Activated naive CD4-positive, alpha-beta T cell treated with anti-CD3 and anti-CD28 coated beads, Interleukin-2, amount 50 U/mL, for 24 hours (primary cell): ENCODE measurements around the gene DOLK.

ENCODE experiments used
- H3K27ac Mint-ChIP-seq: one replicate; pipeline ENCODE4 v1.8.0; 2021; ENCODE audit warnings: mild to moderate bottlenecking, mixed read lengths
- H3K27me3 Mint-ChIP-seq: one replicate; pipeline ENCODE4 v1.8.0; 2021; ENCODE audit warnings: mixed read lengths
- H3K36me3 Mint-ChIP-seq: one replicate; pipeline ENCODE4 v1.8.0; 2021; ENCODE audit warnings: mixed read lengths
- H3K4me1 Mint-ChIP-seq: one replicate; pipeline ENCODE4 v1.8.0; 2021; ENCODE audit warnings: mixed read lengths
- H3K4me3 Mint-ChIP-seq: one replicate; pipeline ENCODE4 v1.8.0; 2021; ENCODE audit warnings: mild to moderate bottlenecking, mixed read lengths
- H3K9me3 Mint-ChIP-seq: one replicate; pipeline ENCODE4 v1.8.0; 2021; ENCODE audit warnings: mixed read lengths

Gene DOLK

DNA sequence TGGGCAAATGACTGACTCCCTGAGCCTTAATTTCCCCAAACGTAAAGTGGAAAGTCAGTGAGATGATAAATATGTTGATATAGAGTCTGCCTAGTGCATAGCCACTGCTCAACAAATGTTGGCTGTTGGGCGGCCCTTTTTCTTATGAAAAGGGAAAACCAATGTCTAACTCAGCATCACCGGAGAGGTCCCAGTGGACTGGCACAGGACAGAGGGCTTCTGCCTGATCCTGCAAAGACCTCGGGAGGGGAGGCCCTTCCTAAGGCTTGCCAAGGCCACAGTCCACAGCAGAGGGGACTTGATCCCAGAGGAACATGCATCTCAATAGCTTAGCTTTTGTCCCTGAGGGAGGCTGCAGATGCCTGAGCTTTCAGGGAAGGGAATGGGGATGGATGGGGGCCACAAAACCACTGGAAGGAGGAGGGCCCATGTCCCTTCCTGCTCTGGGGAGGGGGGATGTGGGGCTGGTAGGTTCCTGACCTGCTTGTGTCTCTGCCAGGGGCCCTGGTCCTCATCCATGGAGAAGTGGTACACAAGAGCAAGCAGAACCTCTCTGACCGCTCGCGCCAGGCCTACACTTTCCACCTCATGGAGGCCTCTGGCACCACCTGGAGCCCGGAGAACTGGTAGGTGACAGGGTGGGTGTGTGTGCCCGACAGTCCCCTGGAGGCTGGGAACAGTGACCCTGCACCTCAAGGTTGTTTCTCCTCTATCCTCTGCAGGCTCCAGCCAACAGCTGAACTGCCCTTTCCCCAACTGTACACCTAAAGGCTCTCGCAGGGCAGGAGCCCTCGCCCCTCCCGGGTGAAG lies 6.3 kb downstream of the DOLK start:
- Mint-ChIP-seq H3K9me3 (no peaks in the 10 kb centered on the region), H3K4me1 (peaks cover 8% of the 10 kb centered on the region), H3K36me3 (peaks cover 5% of the 10 kb centered on the region), H3K27me3 (no peaks in the 10 kb centered on the region), H3K27ac (no peak overlapping the region), H3K4me3 (no peak overlapping the region)

DNA sequence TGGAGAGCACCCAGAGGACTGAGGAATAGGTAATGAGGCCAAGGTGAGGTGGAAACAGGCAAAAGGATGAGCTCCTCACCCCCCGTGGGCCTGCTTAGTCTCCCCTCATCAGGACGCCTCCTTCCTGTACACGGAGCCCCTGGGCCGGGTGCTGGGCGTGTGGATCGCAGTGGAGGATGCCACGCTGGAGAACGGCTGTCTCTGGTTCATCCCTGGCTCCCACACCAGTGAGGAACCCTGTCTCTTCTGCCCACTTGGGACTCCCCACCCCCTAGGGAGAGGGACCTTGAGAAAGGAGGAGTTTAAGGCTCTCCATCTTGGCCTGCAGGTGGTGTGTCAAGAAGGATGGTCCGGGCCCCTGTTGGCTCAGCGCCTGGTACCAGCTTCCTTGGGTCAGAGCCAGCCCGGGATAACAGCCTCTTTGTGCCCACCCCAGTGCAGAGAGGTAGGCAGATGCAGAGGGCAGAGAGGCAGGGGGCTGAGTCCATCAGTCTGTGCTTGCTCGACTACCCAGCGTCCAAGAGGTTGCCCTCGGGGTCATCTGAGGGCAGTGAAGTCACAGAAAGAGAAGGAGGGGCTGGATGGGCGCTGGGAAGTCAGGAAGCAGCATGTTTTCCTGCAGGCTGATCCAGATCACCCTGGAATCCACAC lies 7.0 kb downstream of the DOLK start:
- Mint-ChIP-seq H3K9me3 (no peaks in the 10 kb centered on the region), H3K4me3 (no peak overlapping the region), H3K27me3 (no peaks in the 10 kb centered on the region), H3K27ac (no peak overlapping the region), H3K36me3 (no peaks in the 10 kb centered on the region), H3K4me1 (peaks cover under 1% of the 10 kb centered on the region)

DNA sequence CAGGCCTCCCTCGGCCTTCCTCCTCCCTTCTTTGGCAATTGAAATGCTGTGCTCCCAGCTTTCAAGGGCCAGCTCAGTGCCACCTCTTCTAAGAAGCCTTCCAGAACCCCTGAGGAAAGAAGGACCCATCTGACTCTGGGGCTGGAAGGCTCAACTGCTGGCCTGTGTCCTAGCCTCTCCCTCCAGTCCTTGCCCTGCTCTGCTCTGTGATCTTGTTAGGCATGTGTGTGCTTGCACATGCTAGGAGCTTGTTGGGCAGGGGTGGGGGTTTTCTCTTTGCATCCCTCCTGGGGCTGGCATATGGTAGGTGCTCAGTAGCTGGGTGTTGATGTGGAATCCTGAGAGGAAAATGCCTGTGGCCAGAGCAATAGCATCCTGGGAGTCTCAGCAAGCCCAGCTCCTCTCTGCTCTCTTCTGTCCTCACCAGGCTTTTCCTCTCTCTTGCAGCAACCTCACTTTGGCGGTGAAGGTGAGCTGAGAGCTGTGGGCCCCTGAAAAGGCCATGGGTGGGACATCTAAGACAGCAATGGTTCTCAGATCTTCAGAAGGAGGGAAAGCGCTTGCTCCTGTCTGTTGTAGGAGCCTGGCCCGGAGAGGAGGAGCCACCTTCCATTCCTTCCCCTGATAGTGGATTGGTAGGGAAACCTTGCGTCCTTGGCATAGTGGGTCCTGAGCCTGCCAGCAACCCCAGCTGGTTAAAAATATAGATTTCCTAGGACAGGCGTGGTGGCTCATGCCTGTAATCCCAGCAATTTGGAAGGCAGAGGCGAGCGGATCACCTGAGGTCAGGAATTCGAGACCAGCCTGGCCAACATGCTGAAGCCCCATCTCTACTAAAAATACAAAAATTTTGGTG lies 9.9 kb downstream of the DOLK start:
- peak overlapping the region; percentile 46 for H3K27ac Mint-ChIP-seq
- H3K4me3 Mint-ChIP-seq: no peak overlapping the region
- H3K36me3 Mint-ChIP-seq: no peaks in the 10 kb centered on the region
- H3K4me1 Mint-ChIP-seq: no peaks in the 10 kb centered on the region
- H3K9me3 Mint-ChIP-seq: no peaks in the 10 kb centered on the region
- no peaks in the 10 kb centered on the region for H3K27me3 Mint-ChIP-seq

DNA sequence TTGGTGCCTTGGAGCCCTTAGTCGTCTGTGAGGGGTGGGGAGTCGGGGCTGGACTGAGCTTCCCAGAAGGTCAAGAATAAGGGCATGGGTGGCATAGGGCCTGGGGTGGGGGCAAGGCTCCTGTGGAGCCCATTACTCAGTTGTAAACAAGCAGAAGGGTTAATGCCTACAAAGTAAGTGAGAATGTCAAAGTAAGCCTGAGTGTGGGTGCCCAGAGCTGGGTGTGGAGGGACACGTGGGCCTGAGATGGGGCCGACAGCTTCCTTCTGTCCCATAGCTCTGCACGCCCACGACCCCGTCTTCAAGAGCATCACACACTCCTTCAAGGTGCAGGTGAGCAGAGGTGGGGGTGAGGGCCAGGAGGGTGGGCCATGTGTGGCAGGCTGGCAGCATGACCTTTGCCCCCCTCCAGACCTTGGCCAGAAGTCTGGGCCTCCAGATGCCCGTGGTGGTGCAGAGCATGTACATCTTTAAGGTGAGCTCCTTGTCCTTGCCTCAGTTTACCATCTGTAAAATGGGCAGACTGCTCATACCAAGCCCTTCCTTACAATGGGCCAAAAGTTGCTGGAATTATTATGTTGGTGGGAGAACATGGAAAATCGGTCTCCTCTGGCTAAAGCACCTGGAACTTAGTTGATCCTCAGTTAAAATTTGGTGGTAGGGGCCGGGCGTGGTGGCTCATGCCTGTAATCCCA lies 11.1 kb downstream of the DOLK start:
- H3K27ac Mint-ChIP-seq: no peak overlapping the region
- H3K27me3 Mint-ChIP-seq: no peaks in the 10 kb centered on the region
- no peaks in the 10 kb centered on the region for H3K9me3 Mint-ChIP-seq
- H3K4me3 Mint-ChIP-seq: no peak overlapping the region
- no peaks in the 10 kb centered on the region for H3K36me3 Mint-ChIP-seq
- H3K4me1 Mint-ChIP-seq: no peaks in the 10 kb centered on the region

DNA sequence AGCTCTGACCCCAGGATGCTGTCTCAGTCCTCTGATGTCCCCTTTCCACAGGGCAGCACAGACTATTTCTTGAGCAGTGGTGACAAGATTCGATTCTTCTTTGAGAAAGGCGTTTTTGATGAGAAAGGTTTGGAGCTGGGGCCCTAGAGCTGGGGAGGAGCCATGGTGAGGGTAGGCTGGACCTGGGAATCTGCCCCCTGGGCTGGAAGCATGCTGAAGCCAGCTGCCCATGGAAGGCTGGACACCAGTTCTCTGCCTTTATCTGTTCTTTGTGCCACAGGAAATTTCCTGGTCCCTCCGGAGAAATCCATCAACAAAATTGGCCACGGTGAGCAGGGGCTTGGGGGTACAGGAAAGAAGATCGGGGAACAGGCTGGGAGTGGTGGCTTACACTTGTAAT lies 13.7 kb downstream of the DOLK start:
- Mint-ChIP-seq H3K4me3 (no peak overlapping the region), H3K36me3 (no peaks in the 10 kb centered on the region), H3K4me1 (no peaks in the 10 kb centered on the region), H3K27ac (no peak overlapping the region), H3K9me3 (no peaks in the 10 kb centered on the region), H3K27me3 (no peaks in the 10 kb centered on the region)

DNA sequence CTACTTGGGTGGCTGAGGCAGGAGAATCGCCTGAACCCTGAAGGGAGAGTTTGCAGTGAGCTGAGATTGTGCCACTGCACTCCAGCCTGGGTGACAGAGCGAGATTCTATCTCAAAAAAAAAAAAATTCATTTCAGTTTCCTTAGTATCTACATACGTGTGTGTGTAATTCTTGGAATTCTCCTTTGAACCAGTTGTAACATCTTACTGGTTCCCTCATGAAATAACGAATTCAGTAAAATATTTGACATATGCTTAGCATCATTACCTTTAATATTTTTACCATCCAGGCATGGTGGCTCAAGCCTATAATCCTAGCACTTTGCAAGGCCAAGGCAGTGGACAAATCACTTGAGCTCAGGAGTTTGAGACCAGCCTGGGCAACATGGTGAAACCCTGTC lies 17.8 kb downstream of the DOLK start:
- no peak overlapping the region for H3K4me3 Mint-ChIP-seq
- no peaks in the 10 kb centered on the region for H3K9me3 Mint-ChIP-seq
- H3K36me3 Mint-ChIP-seq: no peaks in the 10 kb centered on the region
- no peaks in the 10 kb centered on the region for H3K27me3 Mint-ChIP-seq
- peaks cover 15% of the 10 kb centered on the region for H3K4me1 Mint-ChIP-seq
- no peak overlapping the region for H3K27ac Mint-ChIP-seq

DNA sequence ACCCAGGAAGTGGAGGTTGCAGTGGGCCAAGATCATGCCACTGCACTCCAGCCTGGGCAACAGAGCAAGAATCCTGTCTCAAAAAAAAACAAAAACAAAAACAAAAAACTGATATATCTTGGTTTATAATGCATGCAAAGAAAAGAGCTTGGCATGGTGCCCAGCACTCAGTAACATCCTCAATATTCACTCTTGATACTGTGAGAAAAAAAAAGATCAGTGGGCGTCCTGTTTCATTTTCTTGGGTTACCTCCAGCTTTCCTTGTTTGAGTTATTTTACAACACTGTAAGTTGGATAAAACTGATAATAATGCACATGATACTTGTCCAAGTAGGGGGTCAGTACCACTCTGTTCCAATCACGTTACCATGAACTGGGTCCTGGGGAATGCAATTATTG lies 18.8 kb downstream of the DOLK start:
- H3K4me3 Mint-ChIP-seq: no peak overlapping the region
- no peaks in the 10 kb centered on the region for H3K9me3 Mint-ChIP-seq
- H3K36me3 Mint-ChIP-seq: no peaks in the 10 kb centered on the region
- H3K27ac Mint-ChIP-seq: no peak overlapping the region
- H3K27me3 Mint-ChIP-seq: no peaks in the 10 kb centered on the region
- H3K4me1 Mint-ChIP-seq: peaks cover 15% of the 10 kb centered on the region

DNA sequence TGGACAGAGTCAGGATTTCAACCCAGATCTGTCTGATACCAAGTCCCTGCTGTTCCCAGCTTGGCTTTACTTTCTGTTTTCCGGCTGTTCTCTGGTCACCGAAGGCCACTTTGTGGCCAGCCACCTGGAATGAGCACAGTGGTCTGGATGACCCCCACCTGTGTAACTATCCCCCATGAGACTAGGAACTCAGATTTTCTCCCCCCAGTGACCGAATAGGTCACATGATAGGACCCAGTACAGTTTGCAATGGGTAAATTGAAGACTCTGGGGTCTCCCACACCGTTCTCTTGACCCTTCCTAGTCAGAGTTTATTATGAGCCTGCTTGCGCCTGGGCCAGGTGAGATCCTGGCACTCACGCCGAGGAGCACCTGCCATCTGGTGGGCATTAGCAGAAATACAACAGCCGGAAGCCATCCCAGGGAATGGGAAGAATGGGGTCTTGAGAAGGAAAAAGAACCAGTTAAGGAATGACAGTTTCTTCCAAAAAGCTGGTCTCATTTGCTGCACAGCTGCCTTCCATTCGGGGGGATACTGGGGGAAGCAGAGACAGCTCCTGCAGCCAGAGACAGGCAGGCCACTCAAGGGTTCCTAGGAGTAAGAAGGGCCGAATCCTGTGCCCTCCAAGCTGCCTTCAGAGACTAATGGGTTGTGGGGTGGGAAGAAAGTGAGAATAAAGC lies 19.5 kb downstream of the DOLK start:
- Mint-ChIP-seq H3K27me3 (no peaks in the 10 kb centered on the region), H3K27ac (peak overlapping the region; percentile 33), H3K9me3 (no peaks in the 10 kb centered on the region), H3K4me3 (no peak overlapping the region), H3K4me1 (peaks cover 15% of the 10 kb centered on the region), H3K36me3 (no peaks in the 10 kb centered on the region)

DNA sequence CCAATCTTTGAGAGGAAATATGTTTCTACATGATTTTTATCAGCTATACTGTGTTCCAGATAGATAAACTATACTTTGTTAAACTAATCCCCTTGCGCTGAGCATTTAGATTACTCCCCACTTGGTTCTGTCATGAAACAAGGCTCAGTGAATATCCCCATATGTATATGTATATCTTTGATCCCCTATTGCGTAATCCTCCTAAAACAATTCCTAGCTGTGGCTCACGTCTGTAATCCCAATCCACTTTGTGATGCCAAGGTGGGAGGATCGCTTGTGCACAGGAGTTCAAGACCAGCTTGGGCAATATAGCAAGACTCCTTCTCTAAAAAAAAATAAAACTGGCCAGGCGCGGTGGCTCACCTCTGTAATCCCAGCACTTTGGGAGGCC lies 23.9 kb downstream of the DOLK start:
- Mint-ChIP-seq H3K9me3 (no peaks in the 10 kb centered on the region), H3K27ac (no peak overlapping the region), H3K27me3 (no peaks in the 10 kb centered on the region), H3K36me3 (no peaks in the 10 kb centered on the region), H3K4me3 (no peak overlapping the region), H3K4me1 (peaks cover 26% of the 10 kb centered on the region)

DNA sequence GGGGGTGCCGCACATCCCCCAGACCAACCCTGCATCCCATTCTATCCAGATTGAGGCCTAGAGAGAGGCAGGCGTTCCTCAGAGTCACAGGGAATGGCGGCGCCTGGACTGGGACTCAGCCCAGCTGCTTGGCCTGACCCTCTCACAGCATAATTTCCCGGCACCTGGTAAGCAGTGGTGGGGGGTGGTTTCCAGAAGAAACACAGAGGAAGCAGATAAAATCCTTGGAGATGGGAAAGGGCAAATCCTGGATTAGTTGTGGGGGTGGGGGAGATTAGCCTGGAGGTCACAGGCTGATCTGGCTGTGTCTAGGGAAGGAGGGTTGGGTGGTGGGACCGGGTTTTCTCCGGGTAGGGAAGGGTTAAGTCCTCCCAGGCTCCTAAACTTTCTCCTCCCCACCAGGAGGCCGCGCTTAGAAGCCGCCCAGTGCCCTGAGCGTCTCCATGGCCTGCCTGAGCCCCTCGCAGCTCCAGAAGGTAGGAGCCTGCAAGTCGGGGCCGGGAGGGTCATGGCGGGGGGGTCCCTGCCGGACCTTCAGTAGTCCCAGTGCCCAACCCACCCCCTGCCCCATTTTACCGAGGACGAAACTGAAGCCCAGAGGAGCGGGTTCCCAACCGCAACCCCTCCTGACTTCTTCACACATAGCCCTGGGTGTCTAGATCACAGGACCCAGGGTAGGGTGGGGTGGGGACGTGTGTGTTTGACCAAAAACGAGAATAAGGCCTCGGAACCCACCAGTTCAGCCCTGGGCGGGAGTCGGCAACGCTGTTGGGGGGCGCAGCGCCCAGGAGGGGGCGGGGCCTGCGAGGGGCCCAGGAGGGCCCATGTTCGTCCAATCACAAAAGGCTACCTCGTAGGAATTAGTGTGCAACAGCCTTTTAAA lies 25.3 kb downstream of the DOLK start:
- Mint-ChIP-seq H3K9me3 (no peaks in the 10 kb centered on the region), H3K4me3 (peak overlapping the region; percentile 33), H3K27me3 (no peaks in the 10 kb centered on the region), H3K36me3 (peaks cover 2% of the 10 kb centered on the region), H3K4me1 (peaks cover 16% of the 10 kb centered on the region), H3K27ac (peak overlapping the region; percentile 68)

DNA sequence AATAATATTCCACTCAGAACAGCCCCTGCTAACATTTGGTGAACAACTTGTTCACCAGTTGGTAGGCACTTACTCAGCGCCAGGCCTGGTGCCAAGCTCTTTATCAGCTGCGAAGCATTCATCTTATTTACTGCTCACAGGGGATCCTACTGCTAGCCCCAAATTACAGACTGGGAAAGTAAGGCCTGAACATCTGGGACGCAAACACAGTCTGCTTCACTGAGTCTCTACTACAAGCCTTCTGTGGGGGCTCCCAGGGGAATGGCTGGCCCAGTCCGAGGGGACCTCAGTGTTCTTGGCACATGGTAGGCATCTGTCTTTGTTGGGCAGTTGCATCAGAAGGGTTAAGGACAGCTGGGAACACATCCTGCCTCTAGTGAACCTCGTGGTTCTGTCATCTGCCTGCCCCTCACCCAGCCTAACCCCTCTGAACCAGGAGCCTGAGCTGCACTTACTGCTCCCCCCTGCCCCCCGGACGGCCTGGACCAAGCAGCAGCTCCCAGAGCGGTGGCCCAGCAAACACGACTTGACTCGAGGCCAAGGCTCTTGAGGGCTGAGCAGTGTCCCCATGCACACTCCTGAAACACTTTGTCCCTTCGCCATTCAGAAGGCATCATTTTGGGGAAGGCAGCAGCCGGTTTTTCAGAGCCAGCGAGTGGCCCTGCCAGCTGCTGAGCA lies 26.9 kb downstream of the DOLK start, which contains the start of gene PHYHD1:
PHYHD1 (plus strand) TSS at position 602 of the 678 bp plus-strand sequence. CDS start 1,342 bp downstream, outside the sequence.
- H3K27me3 Mint-ChIP-seq: no peaks in the 10 kb centered on the region
- peaks cover 7% of the 10 kb centered on the region for H3K36me3 Mint-ChIP-seq
- H3K4me3 Mint-ChIP-seq: peak within 1 kb of the TSS; percentile 7
- no peaks in the 10 kb centered on the region for H3K9me3 Mint-ChIP-seq
- H3K27ac Mint-ChIP-seq: peak within 1 kb of the TSS; percentile 68
- peaks cover 11% of the 10 kb centered on the region for H3K4me1 Mint-ChIP-seq

DNA sequence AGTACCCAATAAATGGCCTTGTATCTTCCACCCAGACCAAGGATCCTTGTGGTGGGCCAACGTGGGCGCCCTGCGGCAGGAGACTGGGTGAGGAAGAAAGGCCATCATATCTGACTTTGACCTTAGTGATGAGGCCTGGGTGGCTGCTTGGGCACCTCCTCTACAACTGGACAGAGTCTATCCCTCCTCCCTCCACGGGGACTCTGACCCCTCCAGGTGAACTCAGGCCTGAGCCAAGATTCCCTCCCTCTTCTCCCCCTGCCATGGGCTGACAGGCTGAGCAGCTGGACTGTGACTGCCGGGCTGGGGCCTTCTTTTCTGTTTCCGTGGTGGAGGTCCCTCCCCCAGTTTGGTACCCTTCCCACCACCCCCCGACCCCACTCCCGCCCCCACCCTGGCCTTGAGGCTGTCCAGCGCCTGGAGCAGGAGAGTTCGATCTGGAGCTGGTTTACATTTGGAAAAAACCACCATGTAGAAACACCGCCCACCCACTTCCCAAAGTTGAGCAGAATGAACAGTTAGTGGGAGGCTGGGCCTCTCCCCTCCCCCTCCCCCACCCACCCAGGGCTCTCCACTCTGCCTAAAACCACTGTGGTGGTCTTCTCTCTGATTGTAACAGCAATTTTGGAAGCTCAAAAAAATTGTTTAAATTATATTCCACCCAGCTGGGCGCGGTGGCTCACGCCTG lies 27.9 kb downstream of the DOLK start:
- Mint-ChIP-seq H3K27ac (no peak overlapping the region), H3K27me3 (no peaks in the 10 kb centered on the region), H3K4me3 (no peak overlapping the region), H3K4me1 (peaks cover 14% of the 10 kb centered on the region), H3K36me3 (peaks cover 7% of the 10 kb centered on the region), H3K9me3 (no peaks in the 10 kb centered on the region)

DNA sequence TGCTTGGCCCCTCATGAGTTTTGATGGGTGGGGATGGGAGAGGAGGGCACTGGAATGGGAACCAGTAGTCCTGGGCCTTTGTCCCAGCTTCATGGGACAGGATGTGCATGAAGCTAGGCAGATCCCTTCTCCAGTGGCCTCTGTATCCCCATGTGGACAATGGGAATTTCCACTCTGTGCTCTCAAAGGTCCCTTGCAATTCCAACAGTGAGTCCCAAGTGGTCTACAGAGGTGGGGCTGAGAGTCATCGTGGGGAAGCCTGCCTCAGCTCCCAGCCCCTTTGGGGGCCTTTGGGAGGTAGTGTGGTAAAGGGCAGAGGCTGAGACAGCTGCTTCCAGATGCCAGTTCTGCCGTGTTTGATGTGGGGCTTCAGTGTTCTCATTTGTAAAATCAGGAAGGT lies 28.5 kb downstream of the DOLK start:
- peaks cover 19% of the 10 kb centered on the region for H3K4me1 Mint-ChIP-seq
- no peaks in the 10 kb centered on the region for H3K27me3 Mint-ChIP-seq
- H3K4me3 Mint-ChIP-seq: no peak overlapping the region
- peak overlapping the region; percentile 76 for H3K27ac Mint-ChIP-seq
- no peaks in the 10 kb centered on the region for H3K9me3 Mint-ChIP-seq
- H3K36me3 Mint-ChIP-seq: peaks cover 7% of the 10 kb centered on the region
